ENCODE data around the gene TMEM253.

TMEM253 gene

DNA sequence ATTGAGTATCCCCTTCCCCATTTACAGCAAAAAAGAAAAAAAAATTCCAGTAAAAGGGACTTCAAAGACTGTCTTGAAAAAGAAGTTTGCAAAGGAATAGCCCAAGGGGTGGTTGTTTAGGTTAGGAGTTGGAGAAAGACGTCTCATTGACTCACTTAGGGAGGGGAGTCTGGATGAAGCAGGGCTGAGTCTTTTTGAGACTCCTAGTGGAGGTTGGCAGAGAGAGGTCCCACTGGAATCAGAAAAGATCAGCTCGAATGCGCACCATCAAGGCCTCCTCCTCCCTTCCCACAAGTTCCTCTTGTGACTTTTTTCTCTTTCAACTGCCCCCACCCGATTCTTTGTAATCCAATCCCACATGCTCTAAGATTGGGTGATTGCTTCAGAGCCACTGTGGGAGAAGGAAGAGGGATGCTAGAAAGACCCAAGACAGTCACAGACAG lies 28.8 kb upstream of the TMEM253 start:
- no peak overlapping the region for H3K27ac ChIP-seq
- TF ChIP-seq ZFX (IDR thresholded peaks at IDR 0.05): no peak
- TF ChIP-seq, protein P1, sequence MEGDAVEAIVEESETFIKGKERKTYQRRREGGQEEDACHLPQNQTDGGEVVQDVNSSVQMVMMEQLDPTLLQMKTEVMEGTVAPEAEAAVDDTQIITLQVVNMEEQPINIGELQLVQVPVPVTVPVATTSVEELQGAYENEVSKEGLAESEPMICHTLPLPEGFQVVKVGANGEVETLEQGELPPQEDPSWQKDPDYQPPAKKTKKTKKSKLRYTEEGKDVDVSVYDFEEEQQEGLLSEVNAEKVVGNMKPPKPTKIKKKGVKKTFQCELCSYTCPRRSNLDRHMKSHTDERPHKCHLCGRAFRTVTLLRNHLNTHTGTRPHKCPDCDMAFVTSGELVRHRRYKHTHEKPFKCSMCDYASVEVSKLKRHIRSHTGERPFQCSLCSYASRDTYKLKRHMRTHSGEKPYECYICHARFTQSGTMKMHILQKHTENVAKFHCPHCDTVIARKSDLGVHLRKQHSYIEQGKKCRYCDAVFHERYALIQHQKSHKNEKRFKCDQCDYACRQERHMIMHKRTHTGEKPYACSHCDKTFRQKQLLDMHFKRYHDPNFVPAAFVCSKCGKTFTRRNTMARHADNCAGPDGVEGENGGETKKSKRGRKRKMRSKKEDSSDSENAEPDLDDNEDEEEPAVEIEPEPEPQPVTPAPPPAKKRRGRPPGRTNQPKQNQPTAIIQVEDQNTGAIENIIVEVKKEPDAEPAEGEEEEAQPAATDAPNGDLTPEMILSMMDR (conservative IDR thresholded peaks at IDR 0.05): no peak

DNA sequence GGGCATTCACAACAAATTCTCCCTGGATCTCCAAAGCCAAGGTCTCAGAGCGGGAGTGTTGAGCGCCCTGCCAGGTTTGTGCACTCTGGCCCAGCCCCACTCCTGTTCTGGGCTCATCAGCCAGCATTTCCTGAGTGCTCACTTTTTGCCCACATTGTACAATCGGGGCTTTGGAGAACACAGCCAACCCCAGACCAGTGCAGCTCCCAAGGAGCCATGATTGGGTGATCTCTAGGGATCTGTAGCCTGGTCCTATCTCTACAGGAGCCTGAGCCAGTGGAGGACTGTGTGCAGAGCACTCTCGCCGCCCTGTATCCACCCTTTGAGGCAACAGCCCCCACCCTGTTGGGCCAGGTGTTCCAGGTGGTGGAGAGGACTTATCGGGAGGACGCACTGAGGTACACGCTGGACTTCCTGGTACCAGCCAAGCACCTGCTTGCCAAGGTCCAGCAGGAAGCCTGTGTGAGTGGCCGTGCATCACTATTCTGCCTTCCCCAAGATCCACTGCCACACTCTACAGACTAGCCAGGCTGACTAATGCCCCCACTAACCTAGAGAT lies 28.0 kb upstream of the TMEM253 start:
- H3K27ac ChIP-seq: no peak overlapping the region

DNA sequence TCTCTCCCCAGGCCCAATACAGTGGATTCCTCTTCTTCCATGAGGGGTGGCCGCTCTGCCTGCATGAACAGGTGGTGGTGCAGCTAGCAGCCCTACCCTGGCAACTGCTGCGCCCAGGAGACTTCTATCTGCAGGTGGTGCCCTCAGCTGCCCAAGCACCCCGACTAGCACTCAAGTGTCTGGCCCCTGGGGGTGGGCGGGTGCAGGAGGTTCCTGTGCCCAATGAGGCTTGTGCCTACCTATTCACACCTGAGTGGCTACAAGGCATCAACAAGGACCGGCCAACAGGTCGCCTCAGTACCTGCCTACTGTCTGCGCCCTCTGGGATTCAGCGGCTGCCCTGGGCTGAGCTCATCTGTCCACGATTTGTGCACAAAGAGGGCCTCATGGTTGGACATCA lies 26.9 kb upstream of the TMEM253 start:
- no peak for TF ChIP-seq ZFX (IDR thresholded peaks at IDR 0.05)
- TF ChIP-seq, protein P1 (conservative IDR thresholded peaks at IDR 0.05): no peak

More for the DNA sequence above, 28.0 kb upstream of the TMEM253 start:
- TF ChIP-seq ZFX (IDR thresholded peaks at IDR 0.05): no peak
- TF ChIP-seq, protein P1 (conservative IDR thresholded peaks at IDR 0.05): no peak

DNA sequence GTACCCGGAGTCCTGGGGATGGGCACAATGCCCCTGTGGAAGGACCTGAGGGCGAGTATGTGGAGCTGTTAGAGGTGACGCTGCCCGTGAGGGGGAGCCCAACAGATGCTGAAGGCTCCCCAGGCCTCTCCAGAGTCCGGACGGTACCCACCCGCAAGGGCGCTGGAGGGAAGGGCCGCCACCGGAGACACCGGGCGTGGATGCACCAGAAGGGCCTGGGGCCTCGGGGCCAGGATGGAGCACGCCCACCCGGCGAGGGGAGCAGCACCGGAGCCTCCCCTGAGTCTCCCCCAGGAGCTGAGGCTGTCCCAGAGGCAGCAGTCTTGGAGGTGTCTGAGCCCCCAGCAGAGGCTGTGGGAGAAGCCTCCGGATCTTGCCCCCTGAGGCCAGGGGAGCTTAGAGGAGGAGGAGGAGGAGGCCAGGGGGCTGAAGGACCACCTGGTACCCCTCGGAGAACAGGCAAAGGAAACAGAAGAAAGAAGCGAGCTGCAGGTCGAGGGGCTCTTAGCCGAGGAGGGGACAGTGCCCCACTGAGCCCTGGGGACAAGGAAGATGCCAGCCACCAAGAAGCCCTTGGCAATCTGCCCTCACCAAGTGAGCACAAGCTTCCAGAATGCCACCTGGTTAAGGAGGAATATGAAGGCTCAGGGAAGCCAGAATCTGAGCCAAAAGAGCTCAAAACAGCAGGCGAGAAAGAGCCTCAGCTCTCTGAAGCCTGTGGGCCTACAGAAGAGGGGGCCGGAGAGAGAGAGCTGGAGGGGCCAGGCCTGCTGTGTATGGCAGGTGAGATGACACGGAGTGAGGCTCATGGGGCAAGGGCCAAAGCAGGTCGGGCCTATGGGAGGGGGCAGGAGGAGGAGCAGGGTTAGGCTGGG lies 26.2 kb upstream of the TMEM253 start:
- no peak overlapping the region for H3K27ac ChIP-seq
- TF ChIP-seq ZFX (IDR thresholded peaks at IDR 0.05): no peak
- TF ChIP-seq, protein P1 (conservative IDR thresholded peaks at IDR 0.05): no peak

More for the DNA sequence above, 26.9 kb upstream of the TMEM253 start:
- no peak overlapping the region for H3K27ac ChIP-seq

DNA sequence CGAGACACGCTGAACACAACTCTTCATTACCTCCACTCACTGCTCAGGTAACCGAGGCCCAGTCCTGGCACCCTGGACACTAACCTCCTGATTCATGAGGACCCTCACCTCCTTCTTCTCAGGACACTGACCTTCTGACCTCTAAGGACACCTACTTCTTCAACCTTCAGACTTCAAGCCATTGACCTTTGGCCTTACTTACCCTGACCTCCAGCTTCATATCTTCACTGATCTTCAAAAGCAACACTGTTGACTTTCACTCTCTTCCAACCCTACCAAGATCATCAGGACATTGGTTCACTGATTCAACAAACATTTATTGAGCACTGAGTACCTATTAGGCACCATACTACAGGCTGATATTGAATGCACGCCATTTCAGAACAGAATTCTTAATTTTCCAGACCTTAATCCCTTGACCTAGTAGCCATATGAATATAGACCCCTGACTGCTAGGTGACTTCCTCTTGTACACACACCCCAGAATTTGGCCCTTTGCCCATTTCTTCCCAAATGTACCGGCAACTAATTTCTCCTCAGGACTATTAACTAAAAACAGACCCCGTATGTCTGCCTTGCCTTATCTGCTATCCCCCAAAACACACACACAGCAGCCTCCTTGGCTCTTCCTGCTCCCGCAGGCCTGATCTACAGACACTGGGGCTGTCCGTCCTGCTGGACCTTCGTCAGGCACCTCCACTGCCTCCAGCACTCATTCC lies 25.0 kb upstream of the TMEM253 start:
- TF ChIP-seq ZFX (IDR thresholded peaks at IDR 0.05): no peak
- TF ChIP-seq, protein P1 (conservative IDR thresholded peaks at IDR 0.05): no peak
- no peak overlapping the region for H3K27ac ChIP-seq

DNA sequence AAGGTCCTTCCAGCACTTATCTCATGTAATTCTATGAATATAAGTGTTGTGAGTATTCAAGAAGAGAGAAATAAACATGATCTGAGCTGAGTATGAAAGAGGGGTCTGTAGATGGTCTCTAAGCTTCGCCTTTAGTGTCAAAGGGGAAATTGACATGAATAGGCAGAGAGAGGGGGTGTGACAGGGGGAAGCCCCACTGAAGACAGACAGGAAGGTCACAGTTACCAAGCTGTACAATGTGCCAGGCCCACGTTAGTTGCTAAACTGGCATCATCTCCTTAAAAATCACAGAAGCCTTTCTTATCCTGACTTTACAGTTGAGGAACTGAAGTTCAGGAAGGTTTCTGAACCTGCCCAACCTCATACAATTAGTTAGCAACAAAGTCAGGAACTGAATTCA lies 23.2 kb upstream of the TMEM253 start:
- TF ChIP-seq ZFX (IDR thresholded peaks at IDR 0.05): no peak
- TF ChIP-seq, protein P1 (conservative IDR thresholded peaks at IDR 0.05): no peak

DNA sequence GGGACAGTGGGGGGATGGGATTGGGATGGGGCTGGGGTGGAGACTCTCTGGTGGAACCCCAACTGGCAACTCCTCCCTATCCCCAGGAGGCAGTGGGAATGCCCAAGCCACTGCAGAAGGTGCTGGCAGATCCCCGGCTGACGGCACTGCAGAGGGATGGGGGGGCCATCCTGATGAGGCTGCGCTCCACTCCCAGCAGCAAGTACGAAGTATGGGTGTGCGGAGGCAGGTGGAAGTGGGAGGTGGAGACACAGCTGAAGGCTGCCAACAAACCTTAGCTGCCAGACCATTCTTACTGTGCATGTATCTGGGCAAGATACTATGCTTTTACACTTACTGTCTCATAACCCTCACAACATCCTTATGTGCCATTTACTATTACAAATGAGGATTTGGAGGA lies 22.6 kb upstream of the TMEM253 start:
- TF ChIP-seq ZFX (IDR thresholded peaks at IDR 0.05): no peak
- TF ChIP-seq, protein P1 (conservative IDR thresholded peaks at IDR 0.05): no peak
- no peak overlapping the region for H3K27ac ChIP-seq

More for the DNA sequence above, 23.2 kb upstream of the TMEM253 start:
- no peak overlapping the region for H3K27ac ChIP-seq

All from C4-2B (cell line).